H9 (cell line): ENCODE data around the gene SLCO2A1. TPM values are rescaled to one million over a fixed set of nuclear protein-coding genes. Genes with fewer than 3 reads are reported as not detected.

ENCODE experiments used
- DNase-seq: peaks from one replicate; pipeline ENCODE4 v3.0.0-alpha.2; 2017
- H2AFZ ChIP-seq: one replicate; pipeline ENCODE4 v1.6.1; 2013; ENCODE audit warnings: mild to moderate bottlenecking, low read length, control low read depth, moderate library complexity
- H2AK5ac ChIP-seq: 2 replicates; pipeline ENCODE4 v1.6.1; 2013; ENCODE audit warnings: low read length, control low read depth, mixed read lengths; ENCODE audit not compliant: insufficient read length
- H2BK120ac ChIP-seq: one replicate; pipeline ENCODE4 v1.6.1; 2013; ENCODE audit warnings: low read depth, mild to moderate bottlenecking, low read length, control low read depth, inconsistent platforms; ENCODE audit not compliant: poor library complexity, severe bottlenecking
- H2BK12ac ChIP-seq: 2 replicates; pipeline ENCODE4 v1.6.1; 2013; ENCODE audit warnings: low read length, control low read depth, mixed read lengths, low read depth; ENCODE audit not compliant: insufficient read length
- H2BK15ac ChIP-seq: 2 replicates; pipeline ENCODE4 v1.6.1; 2013; ENCODE audit warnings: low read depth, low read length, control low read depth
- H2BK20ac ChIP-seq: one replicate; pipeline ENCODE4 v1.6.1; 2013; ENCODE audit warnings: low read depth, mild to moderate bottlenecking, low read length, control low read depth, inconsistent platforms; ENCODE audit not compliant: poor library complexity, severe bottlenecking
- H2BK5ac ChIP-seq: 2 replicates; pipeline ENCODE4 v1.6.1; 2013; ENCODE audit warnings: low read length, control low read depth, mixed read lengths; ENCODE audit not compliant: insufficient read length
- H3K14ac ChIP-seq: 2 replicates; pipeline ENCODE4 v1.6.1; 2013; ENCODE audit warnings: low read length, control low read depth; ENCODE audit not compliant: insufficient read depth
- H3K18ac ChIP-seq: 2 replicates; pipeline ENCODE4 v1.6.1; 2013; ENCODE audit warnings: low read depth, mild to moderate bottlenecking, mixed read lengths, low read length, control low read depth; ENCODE audit not compliant: insufficient read length
- H3K23ac ChIP-seq: 2 replicates; pipeline ENCODE4 v1.6.1; 2013; ENCODE audit warnings: low read length, control low read depth, mixed read lengths, low read depth; ENCODE audit not compliant: insufficient read length
- H3K23me2 ChIP-seq: 2 replicates; pipeline ENCODE4 v1.6.1; 2013; ENCODE audit warnings: low read depth, mild to moderate bottlenecking, mixed read lengths, low read length, control low read depth; ENCODE audit not compliant: insufficient read length, poor library complexity, severe bottlenecking
- H3K27ac ChIP-seq: 2 replicates; pipeline ENCODE4 v1.5.1; 2013; ENCODE audit warnings: low read length, control low read depth, mixed read lengths, low read depth; ENCODE audit not compliant: insufficient read length
- H3K27me3 ChIP-seq: 2 replicates; pipeline ENCODE4 v1.6.1; 2013; ENCODE audit warnings: low read length, control low read depth, inconsistent platforms; ENCODE audit not compliant: insufficient read depth
- H3K4ac ChIP-seq: 2 replicates; pipeline ENCODE4 v1.6.1; 2013; ENCODE audit warnings: low read depth, mild to moderate bottlenecking, control low read depth, inconsistent platforms, low read length, moderate library complexity
- H3K4me1 ChIP-seq: 2 replicates; pipeline ENCODE4 v1.6.1; 2013; ENCODE audit warnings: low read length, control low read depth, inconsistent platforms; ENCODE audit not compliant: insufficient read depth
- H3K4me2 ChIP-seq: 2 replicates; pipeline ENCODE4 v1.6.1; 2013; ENCODE audit warnings: low read length, control low read depth, mixed read lengths; ENCODE audit not compliant: insufficient read length, insufficient read depth
- H3K56ac ChIP-seq: 2 replicates; pipeline ENCODE4 v1.6.1; 2013; ENCODE audit warnings: low read depth, mild to moderate bottlenecking, mixed read lengths, low read length, control low read depth; ENCODE audit not compliant: insufficient read length
- H3K79me1 ChIP-seq: 2 replicates; pipeline ENCODE4 v1.6.1; 2013; ENCODE audit warnings: low read depth, mild to moderate bottlenecking, moderate library complexity, low read length, control low read depth, inconsistent platforms; ENCODE audit not compliant: insufficient read depth, poor library complexity, severe bottlenecking
- H3K79me2 ChIP-seq: 2 replicates; pipeline ENCODE4 v1.6.1; 2013; ENCODE audit warnings: low read length, control low read depth, inconsistent platforms; ENCODE audit not compliant: insufficient read depth
- H3K9ac ChIP-seq: 2 replicates; pipeline ENCODE4 v1.6.1; 2013; ENCODE audit warnings: low read length, control low read depth, mixed read lengths; ENCODE audit not compliant: insufficient read length; ENCODE audit errors: extremely low read depth
- H3K9me3 ChIP-seq: one replicate; pipeline ENCODE4 v1.6.1; 2013; ENCODE audit warnings: low read depth, low read length, inconsistent platforms; ENCODE audit not compliant: control insufficient read depth
- H3T11ph ChIP-seq: one replicate; pipeline ENCODE4 v1.6.1; 2013; ENCODE audit warnings: mild to moderate bottlenecking, low read length, control low read depth, inconsistent platforms
- H4K20me1 ChIP-seq: one replicate; pipeline ENCODE4 v1.6.1; 2013; ENCODE audit not compliant: control insufficient read depth, insufficient read length, insufficient read depth
- H4K5ac ChIP-seq: 2 replicates; pipeline ENCODE4 v1.6.1; 2013; ENCODE audit warnings: low read depth, mild to moderate bottlenecking, mixed read lengths, low read length, control low read depth; ENCODE audit not compliant: insufficient read length
- H4K8ac ChIP-seq: replicated peaks from 2 replicates; pipeline ENCODE4 v1.6.1; 2013; ENCODE audit warnings: low read length, control low read depth, mixed read lengths, low read depth; ENCODE audit not compliant: insufficient read length
- H4K91ac ChIP-seq: 2 replicates; pipeline ENCODE4 v1.6.1; 2013; ENCODE audit warnings: low read depth, mild to moderate bottlenecking, moderate library complexity, mixed read lengths, low read length, control low read depth; ENCODE audit not compliant: insufficient read length
- H3K27ac Mint-ChIP-seq, 3 experiments: 2 replicates in 2 of 3; 3 replicates in 1 of 3; pipeline ENCODE4 v1.8.0; 2020 to 2021; ENCODE audit warnings: mixed read lengths in 3 of 3, mild to moderate bottlenecking in 1 of 3, moderate library complexity in 1 of 3
- H3K27me3 Mint-ChIP-seq: 2 replicates; pipeline ENCODE4 v1.8.0; 2021; ENCODE audit warnings: low read depth, mild to moderate bottlenecking, moderate library complexity, mixed read lengths
- H3K36me3 Mint-ChIP-seq, 3 experiments: 2 replicates in 2 of 3; 3 replicates in 1 of 3; pipeline ENCODE4 v1.8.0; 2020 to 2021; ENCODE audit warnings: low read depth in 3 of 3, mixed read lengths in 3 of 3; ENCODE audit not compliant: insufficient read depth in 1 of 3
- H3K4me1 Mint-ChIP-seq, 2 experiments: 2 replicates each; pipeline ENCODE4 v1.8.0; 2020; ENCODE audit warnings: mixed read lengths in 2 of 2
- H3K4me3 Mint-ChIP-seq, 2 experiments: 2 replicates in 1 of 2; 3 replicates in 1 of 2; pipeline ENCODE4 v1.8.0; 2020 to 2021; ENCODE audit warnings: mild to moderate bottlenecking in 2 of 2, mixed read lengths in 2 of 2, moderate library complexity in 1 of 2
- H3K9me3 Mint-ChIP-seq, 2 experiments: 2 replicates in 1 of 2; 3 replicates in 1 of 2; pipeline ENCODE4 v1.8.0; 2020; ENCODE audit warnings: mild to moderate bottlenecking in 2 of 2, mixed read lengths in 2 of 2, moderate library complexity in 1 of 2
- CTCF ChIP-seq: fragments of 200-600 bp; sonication (generic); conservative IDR thresholded peaks from 3 replicates; pipeline ENCODE4 v1.8.0; 2021; ENCODE audit warnings: antibody characterized with exemption, mild to moderate bottlenecking
- WGBS: extraction: QIAGEN DNeasy Blood & Tissue Kit; methylation state at CpG from one replicate; pipeline ENCODE4 v1.1.7; 2013; ENCODE audit warnings: missing lambda C conversion rate, low lambda C conversion rate, mixed read lengths; ENCODE audit not compliant: insufficient read length; ENCODE audit errors: extremely low coverage; 5-methylcytosine and 5-hydroxymethylcytosine counted together
- total RNA-seq: library from RNA; stranded (reverse); gene quantifications from 2 replicates; pipeline ENCODE4 v1.2.1, GENCODE V29; 2021

Gene SLCO2A1
- total RNA-seq, 1 experiment from 2014 or later: 0.98 TPM

- Mint-ChIP-seq H3K4me1 (peaks cover 8 to 9% of the 10 kb centered on the region in 2 experiments), H3K9me3 (peaks cover 0 to 2% of the 10 kb centered on the region in 2 experiments; a peak in 2 of 5 replicates), H3K4me3 (no peak overlapping the region), H3K36me3 (peaks cover 1 to 4% (median 2%) of the 10 kb centered on the region in 3 experiments; a peak in 4 of 7 replicates), H3K27me3 (peaks cover 8% of the 10 kb centered on the region), H3K27ac (no peak overlapping the region; a peak in 1 of 7 replicates)
- H3K4me1 ChIP-seq: no peaks in the 10 kb centered on the region
- H2BK15ac ChIP-seq: no peak overlapping the region
- H3T11ph ChIP-seq: no peak overlapping the region
- H3K18ac ChIP-seq: no peak overlapping the region
- no peak overlapping the region for H3K9ac ChIP-seq
- no peak for DNase-seq
- no peak overlapping the region for H2BK12ac ChIP-seq
- no peak overlapping the region for H3K56ac ChIP-seq
- no peaks in the 10 kb centered on the region for H3K79me1 ChIP-seq
- H2AK5ac ChIP-seq: no peak overlapping the region
- H3K79me2 ChIP-seq: no peaks in the 10 kb centered on the region
- H3K4ac ChIP-seq: no peak overlapping the region
- H3K27ac ChIP-seq: no peak overlapping the region
- no peak overlapping the region for H3K14ac ChIP-seq
- no peak for TF ChIP-seq CTCF
- H3K23me2 ChIP-seq: no peaks in the 10 kb centered on the region
- H4K91ac ChIP-seq: no peak overlapping the region
- no peak overlapping the region for H2BK5ac ChIP-seq
- H4K5ac ChIP-seq: no peak overlapping the region
- no peak overlapping the region for H2AFZ ChIP-seq
- no peak overlapping the region for H2BK20ac ChIP-seq
- WGBS: no CpG with 5 or more reads among the region's 4 CpGs
- H4K20me1 ChIP-seq: peaks cover 2% of the 10 kb centered on the region
- H3K27me3 ChIP-seq: no peaks in the 10 kb centered on the region
- no peak overlapping the region for H3K4me2 ChIP-seq
- H3K9me3 ChIP-seq: no peaks in the 10 kb centered on the region
- H4K8ac ChIP-seq: no peak overlapping the region
- H2BK120ac ChIP-seq: no peak overlapping the region
- H3K23ac ChIP-seq: no peak overlapping the region
Observed at GRCh38 chr3:133977568-133977967, 52.2 kb downstream of the SLCO2A1 start.
